Measurements from ENCODE around the gene SNRNP25. TPM values are rescaled to one million over a fixed set of nuclear protein-coding genes. Genes with fewer than 3 reads are reported as not detected.

SNRNP25 gene
- polyA plus RNA-seq, 4 donors, result 42.9 to 54.2 (median 45.5) TPM

DNA sequence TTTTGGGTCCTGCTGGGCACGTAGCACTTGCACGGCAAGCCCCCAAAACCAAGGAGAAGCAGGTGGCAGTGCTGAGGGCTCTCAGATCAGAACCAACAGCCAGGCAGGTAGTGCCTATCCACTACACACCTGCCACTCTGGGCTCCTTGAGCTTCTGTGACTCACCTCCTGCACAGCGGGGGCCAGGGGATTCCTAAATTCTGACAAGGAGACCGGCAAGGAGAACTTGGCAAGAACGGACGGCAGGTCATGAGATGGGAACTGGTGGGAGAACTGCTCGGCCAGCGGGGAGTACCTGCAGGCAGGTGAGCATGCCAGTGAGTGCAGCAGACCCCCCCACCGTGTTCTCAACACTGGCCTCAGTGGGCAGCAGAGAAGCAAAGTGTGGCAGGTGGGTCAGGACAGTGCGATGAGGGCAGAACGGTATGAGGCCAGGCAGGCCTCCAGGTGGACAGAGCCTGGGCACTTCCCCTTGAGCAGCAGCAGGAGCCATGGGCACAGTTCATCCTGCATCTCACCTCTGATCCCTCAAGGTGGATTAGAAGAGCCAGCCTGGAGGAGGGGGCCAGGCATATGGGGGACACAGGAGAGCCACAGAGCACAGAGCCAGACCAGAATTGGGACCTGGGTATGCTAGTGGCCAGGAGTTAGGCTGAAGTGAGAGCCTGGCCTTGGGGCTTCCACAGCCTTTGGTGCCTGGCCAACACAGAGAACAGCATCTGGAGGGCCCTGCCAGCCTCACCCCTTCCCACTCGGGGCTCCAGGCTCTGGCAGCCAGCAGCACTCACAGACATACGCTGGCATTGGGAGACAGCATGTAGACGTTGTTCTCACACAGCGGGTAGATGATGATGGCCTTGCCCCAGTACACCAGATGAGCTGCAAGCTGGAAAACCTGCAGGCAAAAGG lies 39.1 kb downstream of the SNRNP25 start:
- no peak for DNase-seq (ENCODE audit: low read depth in 4 of 4, low spot score in 2 of 4)

DNA sequence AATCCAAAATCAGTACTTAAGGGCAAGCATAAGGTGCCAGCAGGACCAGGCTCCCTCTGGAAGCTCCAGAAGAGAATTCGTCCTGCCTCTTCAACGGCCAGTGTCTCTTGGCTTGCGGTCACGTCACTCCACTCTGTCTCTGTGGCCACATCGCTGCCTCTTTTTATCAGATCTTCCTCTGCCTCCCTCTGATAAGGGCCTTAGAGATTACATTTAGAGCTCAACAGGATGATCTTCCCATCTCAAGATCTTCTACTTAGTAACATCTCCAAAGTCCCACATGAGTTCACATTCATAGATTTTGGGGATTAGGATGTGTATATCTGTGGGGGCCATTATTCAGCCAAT lies 41.3 kb downstream of the SNRNP25 start:
- no peak for DNase-seq (ENCODE audit: low read depth in 4 of 4, low spot score in 2 of 4)

DNA sequence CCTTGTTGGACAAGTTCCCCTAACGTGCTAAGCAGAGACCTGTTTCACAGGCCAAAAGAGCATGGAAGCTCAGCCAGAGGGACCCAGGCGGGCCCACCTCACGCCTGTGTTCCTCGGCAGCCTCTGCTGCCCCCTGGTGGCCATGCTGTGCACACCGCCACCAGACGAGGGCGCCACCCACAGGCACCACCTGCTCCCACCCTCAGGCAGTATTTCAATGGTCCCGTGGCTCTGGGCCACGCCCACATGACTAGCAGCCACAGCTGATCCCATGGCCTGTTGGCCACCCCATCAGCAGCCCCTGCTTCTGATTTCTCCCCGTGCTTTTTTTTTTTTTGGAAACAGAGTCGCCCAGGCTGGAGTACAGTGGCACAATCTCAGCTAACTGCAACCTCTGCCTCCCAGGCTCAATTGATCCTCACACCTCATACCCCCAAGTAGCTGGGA lies 43.3 kb downstream of the SNRNP25 start:
- no peak for DNase-seq (ENCODE audit: low read depth in 4 of 4, low spot score in 2 of 4)

DNA sequence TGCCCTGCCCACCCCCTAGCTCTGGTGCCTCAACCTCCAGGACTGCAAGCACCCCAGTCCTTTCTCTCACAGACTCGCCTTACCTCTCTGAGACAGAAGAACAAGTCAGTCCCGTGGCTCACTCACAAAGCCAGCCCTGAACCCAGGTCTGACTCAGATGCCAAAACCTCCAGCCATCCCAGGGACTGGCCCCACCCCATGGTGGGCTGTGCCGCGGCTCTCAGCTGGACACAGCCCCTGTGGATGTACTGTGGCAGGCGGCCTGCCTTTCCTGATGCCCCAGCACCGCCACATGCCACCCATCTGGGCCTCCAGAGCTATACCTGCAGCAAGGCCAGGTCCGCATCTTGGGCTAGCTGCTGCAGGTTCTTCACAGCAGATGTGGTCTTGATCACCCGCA lies 44.2 kb downstream of the SNRNP25 start:
- no peak for DNase-seq (ENCODE audit: low read depth in 4 of 4, low spot score in 2 of 4)

DNA sequence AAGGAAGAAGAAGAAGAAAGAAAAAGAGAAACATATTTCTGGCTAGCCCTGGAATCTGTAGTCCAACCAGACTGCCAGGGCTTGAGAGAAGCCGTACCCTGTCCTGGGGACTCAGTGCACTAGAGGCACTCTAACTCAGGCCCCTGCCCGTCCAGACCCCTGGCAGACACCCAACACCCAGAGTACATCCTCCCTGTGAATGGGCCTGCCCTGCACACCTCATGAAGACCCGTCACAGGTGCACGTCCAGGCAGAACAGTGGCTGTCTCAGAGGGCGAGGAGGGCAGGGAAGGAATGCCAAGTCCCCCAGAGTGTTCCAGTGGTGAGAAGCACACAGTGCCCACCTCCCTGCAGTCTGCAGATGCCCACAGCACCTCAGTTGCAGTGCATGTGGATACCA lies 47.4 kb downstream of the SNRNP25 start:
- no peak for DNase-seq (ENCODE audit: low read depth in 4 of 4, low spot score in 2 of 4)

DNA sequence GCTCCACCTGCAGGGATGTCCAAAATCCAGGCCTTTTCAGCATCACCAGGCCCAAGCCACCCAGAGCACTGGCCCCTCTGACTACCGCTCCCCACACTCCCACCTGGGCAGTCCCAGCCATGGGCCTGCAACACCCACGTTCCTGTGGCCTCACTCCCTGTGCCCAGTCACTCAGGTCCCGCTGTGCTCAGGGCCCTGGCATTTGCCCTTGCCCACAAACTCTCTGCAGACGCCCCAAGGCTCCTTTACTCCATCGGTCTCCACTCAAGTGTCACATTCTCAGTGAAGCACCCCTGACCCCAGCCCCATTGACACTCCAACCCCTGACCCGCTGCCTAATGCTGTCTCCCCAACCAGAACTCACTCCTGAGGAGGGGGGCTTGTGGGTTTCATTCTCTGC lies 48.0 kb downstream of the SNRNP25 start:
- no peak for DNase-seq (ENCODE audit: low read depth in 4 of 4, low spot score in 2 of 4)

DNA sequence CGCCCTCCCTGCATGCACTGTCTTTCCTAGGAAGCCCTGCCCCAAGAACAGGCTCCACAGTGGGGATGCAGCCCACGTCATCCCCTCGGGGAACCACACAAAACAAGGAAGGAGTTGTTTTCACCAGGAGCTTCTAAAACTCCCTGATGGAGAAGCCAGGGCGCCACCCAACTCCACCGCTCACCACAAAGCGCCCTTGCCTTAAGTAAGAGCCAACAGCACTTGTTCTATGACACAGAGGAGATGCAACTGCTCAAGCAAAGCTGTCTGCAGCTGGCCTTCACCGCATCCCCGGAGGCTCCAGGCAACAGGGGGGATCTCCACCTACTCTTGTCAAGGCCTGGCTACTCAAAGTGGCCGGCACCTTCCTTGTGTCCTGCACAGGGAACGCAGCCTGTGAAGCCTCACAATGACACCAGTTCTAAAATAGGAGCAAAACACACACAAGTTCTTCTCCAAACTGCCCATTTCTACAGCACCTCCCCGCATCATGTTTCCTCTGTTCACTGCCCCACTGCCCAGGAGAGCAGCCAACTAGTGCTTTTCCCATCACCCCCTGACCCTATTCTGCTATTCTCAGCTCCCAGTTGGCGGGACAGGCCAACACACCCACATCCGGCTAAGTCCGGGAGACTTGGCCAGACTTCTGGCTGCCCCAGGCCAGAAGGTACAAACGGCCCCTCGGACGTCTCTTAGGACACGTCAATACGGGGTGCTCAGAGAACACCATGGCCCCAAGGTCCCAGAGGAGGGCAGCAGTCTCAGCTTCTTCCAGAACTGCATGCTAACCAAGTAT lies 48.6 kb downstream of the SNRNP25 start:
- no peak for DNase-seq (ENCODE audit: low read depth in 4 of 4, low spot score in 2 of 4)

DNA sequence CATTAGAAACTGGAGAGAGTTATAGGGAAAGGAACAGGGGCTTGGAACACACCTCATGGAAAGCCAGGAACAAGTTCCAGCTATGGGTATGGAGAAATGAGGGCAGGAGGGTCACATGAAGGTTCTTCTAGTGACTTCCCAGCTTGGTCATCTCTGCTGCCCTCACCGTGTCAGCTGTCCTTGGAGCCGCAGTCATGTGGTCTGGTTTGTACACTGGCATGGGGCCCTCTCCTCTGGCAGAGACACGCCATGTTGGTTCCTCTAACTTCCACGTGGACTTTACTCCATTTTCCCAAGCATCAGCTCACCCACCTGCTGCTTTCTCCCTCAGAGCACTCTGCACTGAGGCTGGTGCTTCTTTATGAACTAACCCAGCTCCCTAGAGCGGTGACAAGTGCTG lies 50.7 kb downstream of the SNRNP25 start:
- DNase-seq (ENCODE audit: low read depth in 4 of 4, low spot score in 2 of 4), result no peak

DNA sequence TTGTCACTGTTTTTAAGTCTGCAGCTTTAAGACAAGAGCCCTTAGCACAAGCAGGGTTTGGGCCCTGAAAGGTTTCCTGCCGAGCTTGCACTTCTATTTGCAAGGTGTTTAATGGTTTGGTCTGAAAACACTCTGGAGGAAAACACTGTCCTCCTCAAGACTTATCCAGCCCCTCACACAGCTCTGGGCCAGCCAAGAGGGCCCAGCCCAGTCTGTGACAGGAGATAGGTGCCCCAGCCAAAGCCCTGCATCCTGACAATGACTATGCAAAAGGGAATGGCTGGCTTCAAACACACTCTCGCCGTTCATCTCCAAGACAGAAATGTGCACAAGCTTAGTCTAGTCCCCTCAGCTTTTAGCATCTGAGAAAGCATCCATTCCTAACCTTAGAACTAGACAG lies 51.3 kb downstream of the SNRNP25 start:
- no peak for DNase-seq (ENCODE audit: low read depth in 4 of 4, low spot score in 2 of 4)

DNA sequence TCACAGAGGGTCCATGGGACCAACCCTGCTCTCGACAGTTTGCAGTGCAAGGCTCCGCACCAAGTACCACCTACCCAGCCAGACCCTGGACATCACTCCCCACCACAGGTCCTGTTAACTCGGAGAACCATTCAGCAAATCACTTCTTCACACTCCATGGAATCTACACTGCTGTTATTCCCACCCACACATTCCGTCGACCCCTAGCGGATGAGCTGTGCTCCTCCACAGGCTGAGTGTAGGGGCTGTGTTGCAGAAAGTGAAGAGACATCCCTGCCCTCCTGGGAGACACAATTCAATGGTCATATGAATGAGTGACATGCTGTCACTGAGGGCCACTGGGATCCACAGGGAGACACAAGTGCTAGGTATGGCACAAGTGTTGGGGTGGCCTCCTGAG lies 51.9 kb downstream of the SNRNP25 start:
- DNase-seq (ENCODE audit: low read depth in 4 of 4, low spot score in 2 of 4), result no peak

DNA sequence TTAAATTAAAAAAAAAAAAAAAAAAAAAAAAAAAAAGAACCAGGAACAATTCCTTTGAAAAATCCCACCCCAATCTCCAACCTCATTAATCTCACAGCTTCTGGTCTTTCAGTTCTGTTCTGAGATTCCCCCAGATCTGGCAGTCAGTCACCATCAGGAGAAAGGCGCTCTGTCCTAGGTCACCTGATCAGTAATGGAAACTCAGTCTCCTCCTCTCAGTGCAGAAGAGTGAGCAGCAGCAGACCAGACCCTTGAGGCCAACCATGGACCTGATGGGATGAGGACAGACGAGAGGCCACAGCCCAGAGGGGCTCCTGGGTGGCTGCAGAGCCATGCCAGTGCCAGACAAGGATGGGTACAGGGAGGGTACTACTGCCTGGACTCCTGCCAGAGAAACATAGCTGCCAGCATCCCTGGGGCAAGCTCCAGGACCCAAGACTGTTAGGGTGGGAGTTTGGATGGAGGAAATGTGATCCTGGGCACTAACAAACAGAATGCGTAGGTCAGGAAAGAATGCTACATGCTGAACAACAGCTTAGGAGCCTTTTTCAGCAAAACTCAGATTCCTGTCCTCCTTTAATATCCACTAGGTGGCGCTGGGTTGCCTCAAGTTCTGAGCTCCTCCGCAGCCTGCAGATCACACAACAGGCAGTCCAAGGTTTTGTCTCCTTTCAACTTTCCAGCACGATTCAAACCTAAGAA lies 53.1 kb downstream of the SNRNP25 start:
- peak in 1 of 4 donors; percentile 70 for DNase-seq (ENCODE audit: low read depth in 4 of 4, low spot score in 2 of 4)

Other genes starting within 250 kb of the SNRNP25 start
- gene POLR3K, start 220 bp upstream of the SNRNP25 start, polyA plus RNA-seq (ENCODE audit: insufficient read length in 4 of 4), result 10 to 100 TPM; 11.2 to 14.1 (median 12.1) TPM
- gene RHBDF1, start 18.8 kb downstream of the SNRNP25 start, polyA plus RNA-seq (ENCODE audit: insufficient read length in 4 of 4), result 10 to 100 TPM; 20.0 to 34.4 (median 26.5) TPM
- 10 to 100 TPM; 16.6 to 41.7 (median 29.5) TPM for gene MPG, start 24.4 kb downstream of the SNRNP25 start, polyA plus RNA-seq (ENCODE audit: insufficient read length in 4 of 4)
- 10 to 100 TPM; 23.4 to 38.1 (median 30.0) TPM for gene NPRL3, start 84.8 kb downstream of the SNRNP25 start, polyA plus RNA-seq (ENCODE audit: insufficient read length in 4 of 4)
- 1 to 10 TPM; 1.4 to 2.5 (median 2.0) TPM for gene HBZ, start 98.8 kb downstream of the SNRNP25 start, polyA plus RNA-seq (ENCODE audit: insufficient read length in 4 of 4)
- 1 to 10 TPM; 1.8 to 7.0 (median 5.7) TPM for gene HBM, start 112.2 kb downstream of the SNRNP25 start, polyA plus RNA-seq (ENCODE audit: insufficient read length in 4 of 4)
- 1,000 to 10,000 TPM in 3 of 4 donors, 100 to 1,000 TPM in 1; 776 to 1,213 (median 1,160) TPM for gene HBA2, start 119.0 kb downstream of the SNRNP25 start, polyA plus RNA-seq (ENCODE audit: insufficient read length in 4 of 4)
- gene HBA1, start 122.9 kb downstream of the SNRNP25 start, polyA plus RNA-seq (ENCODE audit: insufficient read length in 4 of 4), result 100 to 1,000 TPM; 481 to 856 (median 780) TPM
- gene HBQ1, start 126.6 kb downstream of the SNRNP25 start, polyA plus RNA-seq (ENCODE audit: insufficient read length in 4 of 4), result 1 to 10 TPM in 2 of 4 donors, under 1 TPM in 2; 0.77 to 1.2 (median 0.91) TPM
- gene LUC7L, start 175.6 kb downstream of the SNRNP25 start, polyA plus RNA-seq (ENCODE audit: insufficient read length in 4 of 4), result 100 to 1,000 TPM in 3 of 4 donors, 10 to 100 TPM in 1; 98.9 to 185 (median 135) TPM
- gene FAM234A, start 181.0 kb downstream of the SNRNP25 start, polyA plus RNA-seq (ENCODE audit: insufficient read length in 4 of 4), result 10 to 100 TPM; 63.7 to 91.2 (median 82.5) TPM
- gene RGS11, start 222.1 kb downstream of the SNRNP25 start, polyA plus RNA-seq (ENCODE audit: insufficient read length in 4 of 4), result 1 to 10 TPM in 3 of 4 donors, under 1 TPM in 1; 0.46 to 2.7 (median 1.8) TPM
- gene ARHGDIG, start 226.8 kb downstream of the SNRNP25 start, polyA plus RNA-seq (ENCODE audit: insufficient read length in 4 of 4), result 1 to 10 TPM; 2.0 to 6.0 (median 4.1) TPM
- 1 to 10 TPM in 2 of 4 donors, under 1 TPM in 2; 0.44 to 3.5 (median 1.7) TPM for gene PDIA2, start 229.3 kb downstream of the SNRNP25 start, polyA plus RNA-seq (ENCODE audit: insufficient read length in 4 of 4)